Calu3 (cell line): ENCODE results near the gene TMEM258. TPM values are rescaled to one million over a fixed set of nuclear protein-coding genes. Genes with fewer than 3 reads are reported as not detected.
A peak's percentile ranks its signal among the peaks of the same experiment; 100 is the strongest.

Source experiments
- BruUV-seq: library from RNA; stranded (reverse); fragments of 400-500 nt; replicated peaks from 2 replicates; lab custom pipeline; 2021; lab: Mats Ljungman, UMichigan
- CTCF ChIA-PET: fragments of 300-600 bp; sonication (Branson Sonifier 250); formaldehyde crosslinking; loops from one replicate; lab custom pipeline; 2022; ENCODE audit warnings: antibody characterized with exemption; lab: Charles Lee
- DNase-seq: peaks from one replicate; pipeline ENCODE4 v3.0.0; 2022
- H3K27ac Mint-ChIP-seq: one replicate; pipeline ENCODE4 v1.8.0; 2022; ENCODE audit warnings: mixed read lengths; ENCODE audit not compliant: unreplicated experiment
- H3K27me3 Mint-ChIP-seq: one replicate; pipeline ENCODE4 v1.8.0; 2022; ENCODE audit warnings: mixed read lengths; ENCODE audit not compliant: unreplicated experiment
- H3K36me3 Mint-ChIP-seq: one replicate; pipeline ENCODE4 v1.8.0; 2022; ENCODE audit warnings: mild to moderate bottlenecking, moderate library complexity, mixed read lengths; ENCODE audit not compliant: insufficient read depth, unreplicated experiment
- H3K4me1 Mint-ChIP-seq: one replicate; pipeline ENCODE4 v1.8.0; 2022; ENCODE audit warnings: mild to moderate bottlenecking, low read depth, mixed read lengths; ENCODE audit not compliant: unreplicated experiment
- H3K4me3 Mint-ChIP-seq: one replicate; pipeline ENCODE4 v1.8.0; 2022; ENCODE audit warnings: mild to moderate bottlenecking, low read depth, moderate library complexity, mixed read lengths; ENCODE audit not compliant: unreplicated experiment
- H3K9me3 Mint-ChIP-seq: one replicate; pipeline ENCODE4 v1.8.0; 2022; ENCODE audit warnings: low read depth, mixed read lengths; ENCODE audit not compliant: unreplicated experiment
- CTCF ChIP-seq: fragments of 200-600 bp; IDR thresholded peaks from one replicate; pipeline ENCODE4 v1.8.0; 2022; ENCODE audit warnings: antibody characterized with exemption; ENCODE audit not compliant: unreplicated experiment
- intact Hi-C: fragments of 100-400 bp; cut with micrococcal nuclease; formaldehyde crosslinking; loops from one replicate; pipeline ENCODE4 v1.10.0; 2022; ENCODE audit not compliant: unreplicated experiment
- total RNA-seq: library from RNA; stranded (reverse); gene quantifications from 2 replicates; pipeline ENCODE4 v1.2.3, GENCODE V29; 2022

Gene TMEM258
- total RNA-seq, 1 experiment from 2014 or later = 146 TPM

GRCh38 chr11:61752117-61752924 is 40.1 kb downstream of the TMEM258 start, which contains the start of gene MYRF:
MYRF (plus strand) TSS chr11:61752636; CDS start chr11:61752745, 109 bp downstream.
- CTCF ChIA-PET = interaction anchor here (1.1 kb wide), 1 partner anchor 36 kb away, joined by 8 read pairs; no protein-coding TSS in a partner anchor

GRCh38 chr11:61751384-61751783 is 41.0 kb downstream of the TMEM258 start:
- Mint-ChIP-seq H3K4me1 (peaks cover 43% of the 10 kb centered on the region), H3K9me3 (no peaks in the 10 kb centered on the region), H3K27me3 (no peaks in the 10 kb centered on the region), H3K36me3 (peaks cover 40% of the 10 kb centered on the region), H3K4me3 (peak overlapping the region; percentile 99), H3K27ac (no peak overlapping the region)
- BruUV-seq = no TSS peak
- no peak for DNase-seq
- TF ChIP-seq CTCF = no peak
- intact Hi-C loops = no loop called here
- CTCF ChIA-PET = interaction anchor here (0.6 kb wide), 1 partner anchor 24 kb away, joined by 8 read pairs; no protein-coding TSS in a partner anchor

More at GRCh38 chr11:61752117-61752924, 40.1 kb downstream of the TMEM258 start, which contains the start of gene MYRF:
- peak; percentile 80 for DNase-seq
- Mint-ChIP-seq H3K27me3 (no peaks in the 10 kb centered on the region), H3K4me1 (peaks cover 53% of the 10 kb centered on the region), H3K9me3 (no peaks in the 10 kb centered on the region), H3K4me3 (peak within 1 kb of the TSS; percentile 99), H3K27ac (peak within 1 kb of the TSS; percentile 94), H3K36me3 (peaks cover 48% of the 10 kb centered on the region)
- TF ChIP-seq CTCF = peak; percentile 32
- intact Hi-C loops = no loop called here
- no TSS peak for BruUV-seq

- BruUV-seq = no TSS peak
- intact Hi-C loops = no loop called here
- Mint-ChIP-seq H3K27ac (no peak overlapping the region), H3K36me3 (peaks cover 39% of the 10 kb centered on the region), H3K4me1 (peaks cover 37% of the 10 kb centered on the region), H3K4me3 (peak overlapping the region; percentile 99), H3K27me3 (no peaks in the 10 kb centered on the region), H3K9me3 (no peaks in the 10 kb centered on the region)
- CTCF ChIA-PET = interaction anchor here (0.9 kb wide), 1 partner anchor 41 kb away, joined by 3 read pairs; no protein-coding TSS in a partner anchor
- no peak for DNase-seq
- TF ChIP-seq CTCF = no peak
These were observed 41.6 kb downstream of the TMEM258 start for GRCh38 chr11:61750631-61751273.

GRCh38 chr11:61749591-61750217 is 42.7 kb downstream of the TMEM258 start:
- Mint-ChIP-seq H3K4me3 (no peak overlapping the region), H3K27ac (no peak overlapping the region), H3K9me3 (no peaks in the 10 kb centered on the region), H3K36me3 (peaks cover 37% of the 10 kb centered on the region), H3K27me3 (no peaks in the 10 kb centered on the region), H3K4me1 (peaks cover 27% of the 10 kb centered on the region)
- CTCF ChIA-PET = no interaction called here
- intact Hi-C loops = no loop called here
- BruUV-seq = no TSS peak
- no peak for DNase-seq
- no peak for TF ChIP-seq CTCF
